Measurements from ENCODE around the gene DIO3. TPM values are rescaled to one million over a fixed set of nuclear protein-coding genes. Genes with fewer than 3 reads are reported as not detected.

DIO3 gene
- total RNA-seq (2021) = not detected in 2 replicates
- not detected for Bru-seq, nascent RNA
- BruChase-seq, experiment 1, labeled RNA remaining after a 2-hour chase = not detected
- not detected for BruChase-seq, experiment 2, labeled RNA remaining after a 6-hour chase
- long read RNA-seq = 0 reads

- Histone ChIP-seq H3K4me3 (ENCODE audit: low read depth, low read length, poor library complexity, severe bottlenecking) (no peak within 1 kb of the TSS), H3K27ac (ENCODE audit: low read depth, low read length, poor library complexity, severe bottlenecking) (no peak within 1 kb of the TSS), H3K4me1 (ENCODE audit: insufficient read depth, low read length, poor library complexity, severe bottlenecking) (no peaks in the 10 kb centered on the region), H3K27me3 (replicated peaks; ENCODE audit: insufficient read depth, low read depth, low read length, poor library complexity) (peaks cover 88% of the 10 kb centered on the region), H3K9me3 (ENCODE audit: low read depth, low read length, poor library complexity, severe bottlenecking) (peaks cover 5% of the 10 kb centered on the region), H3K36me3 (ENCODE audit: insufficient read depth, low read length, poor library complexity, severe bottlenecking) (no peaks in the 10 kb centered on the region)
- BruUV-seq (replicated peaks) = no TSS peak
- intact Hi-C loops (cut with micrococcal nuclease; ENCODE audit: unreplicated experiment) = no loop called here
- TF ChIP-seq EZH2 (IDR thresholded peaks at IDR 0.05; ENCODE audit: borderline replicate concordance, low read depth, low read length, poor library complexity, severe bottlenecking) (peak; percentile 40), CTCF (conservative IDR thresholded peaks at IDR 0.05; ENCODE audit: low read depth, low read length) (no peak)
- DNase-seq (ENCODE audit: low spot score) = peak; percentile 67
- POLR2A ChIA-PET (ENCODE audit: low non-redundant PET) = no interaction called here
- CTCF ChIA-PET = no interaction called here
Measured at GRCh38 chr14:101561145-101561896, at the start of gene DIO3. TSS of gene DIO3 (plus strand) at chr14:101561495.

DNA sequence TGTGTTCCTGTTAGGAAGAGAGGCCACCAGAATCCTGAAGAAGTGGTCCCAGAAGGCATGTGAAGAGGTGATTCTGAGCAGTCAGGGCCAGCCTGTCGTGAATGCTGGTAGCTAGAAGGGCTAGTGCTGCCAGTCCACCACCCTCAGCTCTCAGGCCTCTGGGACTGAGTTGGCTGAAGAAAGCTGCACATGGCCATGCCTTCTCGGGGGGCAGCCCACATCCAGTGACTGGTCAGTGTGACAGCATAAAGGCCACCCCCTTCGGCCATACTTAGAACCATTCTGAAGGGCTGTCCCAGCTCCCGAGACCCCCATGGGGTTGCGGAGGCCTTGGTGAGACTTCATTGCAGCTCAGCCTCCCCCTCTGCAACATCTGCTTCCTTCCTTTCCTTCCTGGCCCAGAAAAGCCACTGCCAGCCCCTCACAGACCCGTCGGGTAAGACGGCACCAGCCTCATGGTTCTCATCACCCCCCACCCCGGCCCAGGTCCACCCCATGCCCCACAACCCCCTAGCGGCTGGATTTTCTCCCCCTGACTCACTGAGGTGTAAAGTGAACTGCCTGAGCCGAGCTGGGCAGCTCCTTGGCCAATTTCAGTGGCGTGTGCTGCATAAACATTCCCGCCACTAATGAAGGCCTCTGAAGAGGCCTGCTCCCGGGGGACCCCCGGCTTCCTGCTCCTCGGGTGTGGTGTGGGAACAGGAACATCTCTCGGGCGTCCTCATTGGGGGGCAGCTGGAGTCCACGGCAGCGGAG, 49.5 kb upstream of the DIO3 start:
- H3K4me3 ChIP-seq (ENCODE audit: low read depth, low read length, poor library complexity, severe bottlenecking) = no peak overlapping the region
- H3K9me3 ChIP-seq (ENCODE audit: low read depth, low read length, poor library complexity, severe bottlenecking) = no peaks in the 10 kb centered on the region
- intact Hi-C loops (cut with micrococcal nuclease; ENCODE audit: unreplicated experiment) = no loop called here
- TF ChIP-seq CTCF (conservative IDR thresholded peaks at IDR 0.05; ENCODE audit: low read depth, low read length) = no peak
- TF ChIP-seq EZH2 (IDR thresholded peaks at IDR 0.05; ENCODE audit: borderline replicate concordance, low read depth, low read length, poor library complexity, severe bottlenecking) = no peak
- CTCF ChIA-PET = no interaction called here
- no peak for DNase-seq (ENCODE audit: low spot score)
- POLR2A ChIA-PET (ENCODE audit: low non-redundant PET) = interaction anchor here (0.7 kb wide), 1 partner anchor 621 kb away, joined by 18 read pairs; no protein-coding TSS in a partner anchor
- no peaks in the 10 kb centered on the region for H3K27me3 ChIP-seq (replicated peaks; ENCODE audit: insufficient read depth, low read depth, low read length, poor library complexity)
- no peaks in the 10 kb centered on the region for H3K36me3 ChIP-seq (ENCODE audit: insufficient read depth, low read length, poor library complexity, severe bottlenecking)
- no TSS peak for BruUV-seq (replicated peaks)
- H3K27ac ChIP-seq (ENCODE audit: low read depth, low read length, poor library complexity, severe bottlenecking) = no peak overlapping the region
- H3K4me1 ChIP-seq (ENCODE audit: insufficient read depth, low read length, poor library complexity, severe bottlenecking) = no peaks in the 10 kb centered on the region

GRCh38 chr14:101512376-101512695, 49.0 kb upstream of the DIO3 start:
- Histone ChIP-seq H3K4me1 (ENCODE audit: insufficient read depth, low read length, poor library complexity, severe bottlenecking) (no peaks in the 10 kb centered on the region), H3K4me3 (ENCODE audit: low read depth, low read length, poor library complexity, severe bottlenecking) (no peak overlapping the region), H3K9me3 (ENCODE audit: low read depth, low read length, poor library complexity, severe bottlenecking) (no peaks in the 10 kb centered on the region), H3K27me3 (replicated peaks; ENCODE audit: insufficient read depth, low read depth, low read length, poor library complexity) (no peaks in the 10 kb centered on the region), H3K36me3 (ENCODE audit: insufficient read depth, low read length, poor library complexity, severe bottlenecking) (no peaks in the 10 kb centered on the region), H3K27ac (ENCODE audit: low read depth, low read length, poor library complexity, severe bottlenecking) (no peak overlapping the region)
- intact Hi-C loops (cut with micrococcal nuclease; ENCODE audit: unreplicated experiment) = no loop called here
- no TSS peak for BruUV-seq (replicated peaks)
- ChIA-PET POLR2A (ENCODE audit: low non-redundant PET) (interaction anchor here (0.7 kb wide), 1 partner anchor 622 kb away, joined by 18 read pairs; no protein-coding TSS in a partner anchor), CTCF (no interaction called here)
- no peak for DNase-seq (ENCODE audit: low spot score)
- TF ChIP-seq EZH2 (IDR thresholded peaks at IDR 0.05; ENCODE audit: borderline replicate concordance, low read depth, low read length, poor library complexity, severe bottlenecking) (no peak), CTCF (conservative IDR thresholded peaks at IDR 0.05; ENCODE audit: low read depth, low read length) (no peak)
